Measurements from ENCODE around the gene PIANP. TPM values are rescaled to one million over a fixed set of nuclear protein-coding genes. Genes with fewer than 3 reads are reported as not detected.
"Not testable (repeated sequence)": the region's sequence is repeated elsewhere in the genome, so short reads cannot be mapped to it uniquely, and the experiment has no call there.

Gene PIANP, protein sequence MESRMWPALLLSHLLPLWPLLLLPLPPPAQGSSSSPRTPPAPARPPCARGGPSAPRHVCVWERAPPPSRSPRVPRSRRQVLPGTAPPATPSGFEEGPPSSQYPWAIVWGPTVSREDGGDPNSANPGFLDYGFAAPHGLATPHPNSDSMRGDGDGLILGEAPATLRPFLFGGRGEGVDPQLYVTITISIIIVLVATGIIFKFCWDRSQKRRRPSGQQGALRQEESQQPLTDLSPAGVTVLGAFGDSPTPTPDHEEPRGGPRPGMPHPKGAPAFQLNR
- 0.18 TPM for total RNA-seq
- long read RNA-seq: 0 reads

DNA sequence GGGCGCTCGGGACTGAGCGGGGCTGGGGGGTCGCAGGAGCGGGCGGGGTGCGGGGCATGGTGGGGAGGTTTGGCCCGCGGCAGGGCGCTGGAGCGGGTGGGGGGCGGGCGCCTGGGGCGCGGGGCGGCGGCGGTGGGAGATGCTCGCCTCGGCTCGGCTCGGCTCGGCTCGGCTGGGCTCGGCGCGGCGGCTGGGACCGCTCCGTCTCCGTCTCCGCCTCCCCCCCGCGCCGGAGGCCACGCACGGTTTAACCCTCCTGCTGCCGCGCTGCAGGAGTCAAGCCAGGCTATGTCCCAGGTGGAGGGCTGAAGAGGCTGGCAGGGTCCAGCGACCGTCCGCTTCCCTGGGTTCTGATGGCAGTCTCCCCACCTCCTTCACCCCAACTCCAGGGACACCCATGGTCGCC, at the start of gene PIANP:
Gene PIANP (minus strand): TSS at position 170 of the 406 bp plus-strand sequence. CDS start 2,754 bp downstream, outside the sequence.
- DNase-seq (no peak), ATAC-seq (peak; percentile 65 to 78)
- intact Hi-C loops (cut with DNase I): no loop called here
- H3K27ac ChIP-seq: no peak within 1 kb of the TSS
- H3K9me3 ChIP-seq: no peaks in the 10 kb centered on the region
- H3K36me3 ChIP-seq: no peaks in the 10 kb centered on the region
- H3K4me1 ChIP-seq: peaks cover 11% of the 10 kb centered on the region
- H3K4me3 ChIP-seq: peak within 1 kb of the TSS; percentile 46
- no peak for TF ChIP-seq CTCF (IDR thresholded peaks at IDR 0.05)
- H3K27me3 ChIP-seq (ENCODE audit: low read depth): peaks cover 81% of the 10 kb centered on the region

- DNase-seq (no peak), ATAC-seq (no peak)
- no peak overlapping the region for H3K27ac ChIP-seq
- TF ChIP-seq CTCF (IDR thresholded peaks at IDR 0.05): no peak
- H3K27me3 ChIP-seq (ENCODE audit: low read depth): no peaks in the 10 kb centered on the region
- intact Hi-C loops (cut with DNase I): no loop called here
- H3K36me3 ChIP-seq: peaks cover 60% of the 10 kb centered on the region
- no peak overlapping the region for H3K4me3 ChIP-seq
- no peaks in the 10 kb centered on the region for H3K9me3 ChIP-seq
- peaks cover 15% of the 10 kb centered on the region for H3K4me1 ChIP-seq
Observed at GRCh38 chr12:6748761-6749160, 48.1 kb upstream of the PIANP start.

GRCh38 chr12:6747216-6747615, 46.6 kb upstream of the PIANP start:
- Histone ChIP-seq H3K27ac (no peak overlapping the region), H3K4me1 (peaks cover 12% of the 10 kb centered on the region), H3K27me3 (ENCODE audit: low read depth) (no peaks in the 10 kb centered on the region), H3K9me3 (no peaks in the 10 kb centered on the region), H3K4me3 (no peak overlapping the region), H3K36me3 (peaks cover 60% of the 10 kb centered on the region)
- DNase-seq (no peak), ATAC-seq (no peak)
- intact Hi-C loops (cut with DNase I): no loop called here
- TF ChIP-seq CTCF (IDR thresholded peaks at IDR 0.05): no peak

- Histone ChIP-seq H3K27ac (peak overlapping the region; percentile 54), H3K27me3 (ENCODE audit: low read depth) (no peaks in the 10 kb centered on the region), H3K9me3 (no peaks in the 10 kb centered on the region), H3K4me1 (no peaks in the 10 kb centered on the region), H3K4me3 (no peak overlapping the region), H3K36me3 (peaks cover 49% of the 10 kb centered on the region)
- intact Hi-C loops (cut with DNase I): no loop called here
- DNase-seq (peak; percentile 60), ATAC-seq (peak; percentile 69 to 78)
- TF ChIP-seq CTCF (IDR thresholded peaks at IDR 0.05): no peak
Observed at GRCh38 chr12:6745741-6746525, 45.3 kb upstream of the PIANP start.

- H3K27me3 ChIP-seq (ENCODE audit: low read depth); H3K4me3 ChIP-seq; H3K9me3 ChIP-seq; ATAC-seq; H3K4me1 ChIP-seq; intact Hi-C loops (cut with DNase I); H3K27ac ChIP-seq; DNase-seq: not testable (repeated sequence)
- peaks cover 23% of the 10 kb centered on the region for H3K36me3 ChIP-seq
Observed at GRCh38 chr12:6743300-6743699, 42.7 kb upstream of the PIANP start.

DNA sequence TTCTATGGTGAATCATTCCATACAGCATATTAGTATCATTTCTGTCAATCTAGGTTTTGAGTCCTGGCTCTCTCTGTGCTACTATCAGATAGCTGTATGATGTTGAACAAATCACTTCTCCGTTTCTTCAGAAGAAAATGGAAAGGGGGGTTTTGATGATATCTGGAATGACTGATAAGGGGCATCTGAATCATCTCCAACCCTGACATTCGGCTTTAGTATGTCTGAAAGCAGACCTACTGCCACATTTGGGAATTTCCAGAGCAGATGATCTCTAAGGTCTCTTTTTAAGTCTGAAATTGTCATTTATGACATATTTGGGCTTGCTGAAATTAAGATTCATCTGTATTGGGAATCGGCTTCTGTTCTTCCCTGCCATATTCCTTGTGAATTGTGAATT, 42.2 kb upstream of the PIANP start:
- no peak for TF ChIP-seq CTCF (IDR thresholded peaks at IDR 0.05)
- Histone ChIP-seq H3K36me3 (peaks cover 18% of the 10 kb centered on the region), H3K4me1 (no peaks in the 10 kb centered on the region), H3K4me3 (no peak overlapping the region), H3K27ac (no peak overlapping the region), H3K27me3 (ENCODE audit: low read depth) (no peaks in the 10 kb centered on the region), H3K9me3 (no peaks in the 10 kb centered on the region)
- ATAC-seq (no peak), DNase-seq (no peak)
- intact Hi-C loops (cut with DNase I): no loop called here

DNA sequence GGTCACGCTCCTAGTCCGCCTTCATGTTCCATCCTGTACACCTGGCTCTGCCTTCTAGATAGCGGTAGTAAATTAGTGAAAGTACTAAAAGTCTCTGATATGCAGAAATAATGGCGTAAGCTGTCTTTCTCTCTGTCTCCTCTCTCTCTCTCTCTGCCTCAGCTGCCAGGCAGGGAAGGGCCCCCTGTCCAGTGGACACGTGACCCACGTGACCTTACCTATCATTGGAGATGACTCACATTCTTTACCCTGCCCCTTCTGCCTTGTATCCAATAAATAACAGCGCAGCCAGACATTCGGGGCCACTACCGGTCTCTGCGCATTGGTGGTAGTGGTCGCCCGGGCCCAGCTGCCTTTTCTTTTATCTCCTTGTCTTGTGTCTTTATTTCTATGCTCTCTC, 41.5 kb upstream of the PIANP start:
- DNase-seq; H3K27ac ChIP-seq; H3K9me3 ChIP-seq; H3K4me3 ChIP-seq; intact Hi-C loops (cut with DNase I); ATAC-seq; H3K27me3 ChIP-seq (ENCODE audit: low read depth); H3K4me1 ChIP-seq: not testable (repeated sequence)
- peaks cover 11% of the 10 kb centered on the region for H3K36me3 ChIP-seq

Measured in lower lobe of right lung (tissue), 2 donors.